Neutrophil (primary cell): ENCODE measurements around the gene MSH5.

ENCODE experiments used
- H3K27ac ChIP-seq: fragments of 200-600 bp; sonication (generic); 2 replicates; pipeline ENCODE4 v1.5.1; 2016; ENCODE audit warnings: mild to moderate bottlenecking, moderate library complexity
- H3K27me3 ChIP-seq: fragments of 200-600 bp; sonication (generic); 2 replicates; pipeline ENCODE4 v1.6.0; 2016; ENCODE audit warnings: mild to moderate bottlenecking
- H3K36me3 ChIP-seq: fragments of 200-600 bp; sonication (generic); 2 replicates; pipeline ENCODE4 v1.5.1; 2017
- H3K4me1 ChIP-seq, 2 experiments: fragments of 200-600 bp in 1 of 2; sonication (generic) in 1 of 2; 1 replicate in 1 of 2; 2 replicates in 1 of 2; pipeline versions ENCODE4 v1.5.1 to v1.6.1; 2013 to 2016; ENCODE audit warnings: low read depth in 1 of 2, low read length in 1 of 2, mild to moderate bottlenecking in 1 of 2, moderate library complexity in 1 of 2; ENCODE audit not compliant: control insufficient read depth in 1 of 2, insufficient read depth in 1 of 2
- H3K4me3 ChIP-seq, 2 experiments: fragments of 200-600 bp in 1 of 2; sonication (generic) in 1 of 2; 1 replicate in 1 of 2; 2 replicates in 1 of 2; pipeline ENCODE4 v1.5.1; 2013 to 2016; ENCODE audit warnings: low read depth in 1 of 2, low read length in 1 of 2, mild to moderate bottlenecking in 1 of 2, moderate library complexity in 1 of 2
- H3K9me3 ChIP-seq: fragments of 200-600 bp; sonication (generic); 2 replicates; pipeline ENCODE4 v1.5.1; 2016
- TF ChIP-seq, protein P1 (sequence below): fragments of 200-600 bp; sonication (generic); IDR thresholded peaks from 2 replicates; pipeline ENCODE4 v1.5.1; 2016; ENCODE audit warnings: antibody characterized with exemption

MSH5 gene

DNA sequence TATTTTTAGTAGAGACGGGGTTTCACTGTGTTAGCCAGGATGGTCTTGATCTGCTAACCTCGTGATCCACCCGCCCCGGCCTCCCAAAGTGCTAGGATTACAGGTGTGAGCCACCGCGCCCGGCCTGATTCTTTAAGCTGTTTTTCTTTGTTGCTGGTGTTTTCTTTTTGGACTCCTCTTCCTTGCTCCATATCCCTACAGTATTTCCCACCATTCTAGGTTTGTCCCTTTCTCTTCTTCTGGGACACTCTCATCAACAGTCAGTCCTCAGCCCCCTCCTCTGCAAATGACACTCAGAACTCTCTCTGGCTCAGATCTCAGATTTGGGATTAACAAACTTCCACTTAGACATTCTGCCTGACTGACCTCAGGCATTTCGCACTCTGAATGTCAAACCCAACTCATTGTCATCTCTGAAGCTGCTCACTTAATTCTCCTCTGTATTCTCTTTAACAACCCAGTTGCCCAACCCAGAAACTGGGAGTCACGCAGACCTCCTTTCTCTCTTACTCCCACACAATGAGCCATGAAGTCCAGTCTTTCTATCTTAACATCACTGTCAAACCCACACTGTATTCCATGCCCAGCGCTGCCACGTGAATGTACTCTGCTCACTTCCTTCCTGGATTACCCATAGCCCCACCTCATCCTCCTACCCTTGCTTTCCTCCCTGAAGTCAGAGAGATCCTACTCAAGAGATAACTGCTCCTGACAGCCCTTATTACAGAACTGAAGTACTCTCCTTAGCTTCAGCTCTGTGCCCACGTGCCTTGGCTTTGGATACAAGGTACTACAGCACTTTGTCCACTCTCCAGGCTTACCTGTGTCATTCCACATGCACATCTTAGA lies 14.1 kb upstream of the MSH5 start:
- Histone ChIP-seq H3K4me1 (peaks cover 51% of the 10 kb centered on the region in 2 experiments), H3K36me3 (peaks cover 29% of the 10 kb centered on the region), H3K4me3 (no peak overlapping the region), H3K27me3 (peaks cover 12% of the 10 kb centered on the region), H3K27ac (peak overlapping the region; percentile 96), H3K9me3 (no peaks in the 10 kb centered on the region)
- TF ChIP-seq, protein P1, sequence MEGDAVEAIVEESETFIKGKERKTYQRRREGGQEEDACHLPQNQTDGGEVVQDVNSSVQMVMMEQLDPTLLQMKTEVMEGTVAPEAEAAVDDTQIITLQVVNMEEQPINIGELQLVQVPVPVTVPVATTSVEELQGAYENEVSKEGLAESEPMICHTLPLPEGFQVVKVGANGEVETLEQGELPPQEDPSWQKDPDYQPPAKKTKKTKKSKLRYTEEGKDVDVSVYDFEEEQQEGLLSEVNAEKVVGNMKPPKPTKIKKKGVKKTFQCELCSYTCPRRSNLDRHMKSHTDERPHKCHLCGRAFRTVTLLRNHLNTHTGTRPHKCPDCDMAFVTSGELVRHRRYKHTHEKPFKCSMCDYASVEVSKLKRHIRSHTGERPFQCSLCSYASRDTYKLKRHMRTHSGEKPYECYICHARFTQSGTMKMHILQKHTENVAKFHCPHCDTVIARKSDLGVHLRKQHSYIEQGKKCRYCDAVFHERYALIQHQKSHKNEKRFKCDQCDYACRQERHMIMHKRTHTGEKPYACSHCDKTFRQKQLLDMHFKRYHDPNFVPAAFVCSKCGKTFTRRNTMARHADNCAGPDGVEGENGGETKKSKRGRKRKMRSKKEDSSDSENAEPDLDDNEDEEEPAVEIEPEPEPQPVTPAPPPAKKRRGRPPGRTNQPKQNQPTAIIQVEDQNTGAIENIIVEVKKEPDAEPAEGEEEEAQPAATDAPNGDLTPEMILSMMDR = no peak

DNA sequence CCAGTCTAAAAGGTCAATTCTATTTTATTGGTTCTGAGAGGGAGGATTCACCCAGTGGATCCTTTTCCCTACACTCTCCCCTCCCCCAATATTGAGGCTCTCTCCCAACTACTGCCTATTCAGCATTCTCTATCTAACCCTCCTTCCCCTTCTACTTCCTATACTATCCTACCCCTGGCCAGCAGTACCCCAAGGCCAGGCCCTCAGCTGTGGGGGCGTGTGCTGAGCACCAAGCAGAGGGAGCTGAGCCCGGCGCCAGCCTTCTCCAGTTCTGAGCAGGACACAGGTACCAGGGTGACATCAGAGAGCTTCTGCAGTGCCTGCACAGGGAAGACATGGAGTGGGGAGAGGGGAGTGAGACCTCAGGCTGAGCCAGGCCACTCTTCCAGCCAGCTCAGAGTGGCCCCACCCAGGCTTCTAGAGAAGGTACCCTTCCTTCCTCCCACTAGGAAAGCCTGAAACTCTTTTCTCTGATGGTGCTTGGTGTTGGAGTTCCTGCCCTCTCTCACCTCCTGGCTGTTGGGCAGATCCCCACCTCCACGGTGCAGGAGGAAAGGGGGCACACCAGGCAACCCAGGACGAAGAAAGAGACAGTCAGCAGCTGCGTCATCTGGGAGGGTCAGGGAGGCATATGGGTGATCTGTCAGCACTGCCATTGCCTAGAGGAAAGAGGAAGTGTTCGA lies 12.6 kb upstream of the MSH5 start:
- Histone ChIP-seq H3K27ac (peak overlapping the region; percentile 96), H3K27me3 (peaks cover 12% of the 10 kb centered on the region), H3K4me3 (peak overlapping the region; percentile 41 to 89), H3K36me3 (peaks cover 43% of the 10 kb centered on the region), H3K4me1 (peaks cover 62 to 64% of the 10 kb centered on the region in 2 experiments), H3K9me3 (no peaks in the 10 kb centered on the region)
- TF ChIP-seq, protein P1 = peak; percentile 44

DNA sequence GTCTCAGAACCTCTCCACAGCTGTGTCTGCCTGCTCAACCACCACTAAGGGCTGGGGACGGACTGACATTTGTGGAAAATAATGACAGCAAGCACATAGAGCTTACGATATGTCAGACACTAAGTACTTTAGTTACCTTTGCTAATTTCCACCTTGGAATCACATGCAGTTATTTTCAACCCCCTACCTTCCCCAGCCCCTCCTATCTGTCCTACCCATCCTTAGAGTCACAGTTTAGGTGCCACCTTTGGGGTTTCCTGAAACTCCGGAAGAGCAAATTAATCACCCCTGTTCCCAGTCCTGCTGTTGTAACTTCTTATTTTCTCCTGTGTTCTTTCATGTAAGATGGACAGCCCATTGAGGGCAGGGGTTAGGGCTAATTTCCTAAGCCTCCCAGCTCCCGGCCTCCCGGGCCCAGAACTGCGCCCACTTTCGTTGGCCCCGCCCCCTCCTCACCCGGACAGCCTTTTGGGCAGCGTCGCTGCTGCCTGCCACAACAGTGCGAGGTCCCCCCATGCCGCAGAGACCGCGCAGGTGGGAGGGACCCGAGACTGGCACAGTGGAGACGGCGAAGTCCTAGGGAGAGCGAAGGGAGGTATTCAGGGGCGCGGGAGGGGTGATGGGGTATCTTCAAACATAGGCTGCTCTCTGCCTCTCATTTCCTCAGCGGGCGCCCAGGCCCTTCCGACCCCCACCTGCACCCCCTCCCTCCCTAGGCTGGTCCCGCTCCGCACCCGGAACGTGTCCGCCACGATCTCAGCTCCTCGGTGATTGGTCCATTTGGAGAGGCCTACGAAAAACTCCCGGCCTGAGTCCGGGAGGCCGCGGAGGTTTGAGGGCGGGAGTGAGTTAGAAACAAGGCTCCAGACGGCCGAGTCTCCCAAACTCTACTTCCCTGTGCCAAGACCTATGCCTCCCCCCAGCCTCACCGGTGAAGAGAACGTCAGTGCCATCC lies 11.8 kb upstream of the MSH5 start:
- Histone ChIP-seq H3K4me3 (peak overlapping the region; percentile 89 to 91), H3K27ac (peak overlapping the region; percentile 96), H3K4me1 (peaks cover 69 to 73% of the 10 kb centered on the region in 2 experiments), H3K9me3 (no peaks in the 10 kb centered on the region), H3K36me3 (peaks cover 51% of the 10 kb centered on the region), H3K27me3 (peaks cover 10% of the 10 kb centered on the region)
- TF ChIP-seq, protein P1 = no peak

DNA sequence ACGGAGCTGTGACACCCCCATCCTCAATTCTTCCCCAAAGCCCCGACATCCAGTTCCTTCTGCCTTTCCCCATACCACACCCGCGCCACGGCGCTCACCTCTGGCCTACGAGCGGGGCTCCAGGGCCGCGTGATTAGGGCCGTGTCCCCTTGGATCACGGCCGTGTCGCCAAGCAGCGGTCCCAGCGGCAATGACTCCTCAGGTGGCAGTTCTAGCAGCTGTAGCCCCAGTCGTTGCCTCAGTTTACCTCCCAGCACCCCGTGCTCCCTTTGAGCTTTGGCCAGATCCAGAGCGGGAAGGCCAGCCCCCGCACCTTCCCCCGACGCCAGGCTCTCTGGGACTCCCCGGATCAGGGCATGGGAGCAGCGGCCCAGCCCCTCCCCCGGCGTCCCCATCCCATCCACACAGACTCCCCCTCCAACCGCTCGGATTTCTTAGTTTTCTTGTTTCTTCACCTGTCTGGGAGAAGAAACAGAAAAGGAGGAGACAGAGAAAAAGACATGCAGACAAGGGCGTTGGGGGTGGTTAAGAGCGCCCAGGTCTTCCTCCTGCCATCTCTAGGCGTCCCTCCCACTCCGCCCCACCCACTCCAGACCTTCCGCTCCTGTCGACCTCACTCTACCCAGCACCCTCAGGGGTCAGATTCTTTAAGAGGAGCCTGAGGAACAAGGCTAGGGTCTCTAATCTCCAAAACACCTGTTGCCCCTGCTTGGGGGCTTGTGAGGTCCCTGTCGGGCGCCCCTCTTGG lies 10.9 kb upstream of the MSH5 start, which contains the start of gene DDAH2:
DDAH2 (minus strand) TSS at position 533 of the 748 bp plus-strand sequence; CDS start at position 395, 138 bp downstream.
- Histone ChIP-seq H3K4me3 (peak within 1 kb of the TSS; percentile 89 to 91), H3K27ac (peak within 1 kb of the TSS; percentile 96), H3K4me1 (peaks cover 78 to 82% of the 10 kb centered on the region in 2 experiments), H3K9me3 (no peaks in the 10 kb centered on the region), H3K36me3 (peaks cover 60% of the 10 kb centered on the region), H3K27me3 (peaks cover under 1% of the 10 kb centered on the region)
- TF ChIP-seq, protein P1 = peak; percentile 91
